Keratinocyte (primary cell): ENCODE results near the gene ERC1. TPM values are rescaled to one million over a fixed set of nuclear protein-coding genes. Genes with fewer than 3 reads are reported as not detected.

Experiments used
- DNase-seq: peaks from one replicate; pipeline ENCODE4 v3.0.0-alpha.2; 2011; ENCODE audit warnings: low read depth, missing footprints, low spot score
- FAIRE-seq: peaks from 2 replicates; lab custom pipeline; 2011; peaks lifted over from hg19 to GRCh38; lab: Jason Lieb, UNC
- H2AFZ ChIP-seq: 2 replicates; pipeline ENCODE4 v1.6.0; 2012; ENCODE audit warnings: low read length, control low read depth, inconsistent platforms; ENCODE audit not compliant: control insufficient read depth
- H3K27ac ChIP-seq: 2 replicates; pipeline ENCODE4 v1.5.1; 2011; ENCODE audit warnings: low read length; ENCODE audit not compliant: control insufficient read depth, insufficient read depth
- H3K27me3 ChIP-seq: 3 replicates; pipeline ENCODE4 v1.6.0; 2011; ENCODE audit warnings: low read length; ENCODE audit not compliant: control insufficient read depth, insufficient read depth; ENCODE audit errors: extremely low read depth
- H3K36me3 ChIP-seq, 2 experiments: 2 replicates in 1 of 2; 3 replicates in 1 of 2; pipeline ENCODE4 v1.5.1; 2011; ENCODE audit warnings: low read length in 2 of 2, mild to moderate bottlenecking in 1 of 2; ENCODE audit not compliant: control insufficient read depth in 2 of 2, insufficient read depth in 2 of 2; ENCODE audit errors: extremely low read depth in 1 of 2
- H3K4me1 ChIP-seq: 3 replicates; pipeline ENCODE4 v1.5.1; 2011; ENCODE audit warnings: low read length; ENCODE audit not compliant: control insufficient read depth, insufficient read depth; ENCODE audit errors: extremely low read depth
- H3K4me2 ChIP-seq: 3 replicates; pipeline ENCODE4 v1.6.0; 2011; ENCODE audit warnings: low read depth, low read length; ENCODE audit not compliant: control insufficient read depth, insufficient read depth; ENCODE audit errors: extremely low read depth
- H3K4me3 ChIP-seq, 3 experiments: fragments of 200-600 bp in 1 of 3; sonication (generic) in 1 of 3; 2 replicates in 2 of 3; 3 replicates in 1 of 3; pipeline ENCODE4 v1.5.1; 2011 to 2016; ENCODE audit warnings: low read length in 3 of 3, mild to moderate bottlenecking in 3 of 3, control low read depth in 2 of 3, inconsistent platforms in 1 of 3, low read depth in 1 of 3, mixed read lengths in 1 of 3, mixed run types in 1 of 3, moderate library complexity in 1 of 3; ENCODE audit not compliant: control insufficient read depth in 2 of 3, insufficient read depth in 2 of 3; ENCODE audit errors: extremely low read depth in 1 of 3
- H3K79me2 ChIP-seq: 2 replicates; pipeline ENCODE4 v1.6.0; 2012; ENCODE audit warnings: low read length; ENCODE audit not compliant: control insufficient read depth, insufficient read depth
- H3K9ac ChIP-seq: 3 replicates; pipeline ENCODE4 v1.6.0; 2011; ENCODE audit warnings: low read length; ENCODE audit not compliant: control insufficient read depth, insufficient read depth; ENCODE audit errors: extremely low read depth
- H3K9me1 ChIP-seq: 3 replicates; pipeline ENCODE4 v1.6.0; 2011; ENCODE audit warnings: low read length; ENCODE audit not compliant: control insufficient read depth, insufficient read depth; ENCODE audit errors: extremely low read depth
- H3K9me3 ChIP-seq: 2 replicates; pipeline ENCODE4 v1.5.1; 2012; ENCODE audit warnings: low read depth, low read length; ENCODE audit not compliant: control insufficient read depth
- H4K20me1 ChIP-seq: 3 replicates; pipeline ENCODE4 v1.6.0; 2011; ENCODE audit warnings: low read length; ENCODE audit not compliant: control insufficient read depth, insufficient read depth; ENCODE audit errors: extremely low read depth
- EZH2 ChIP-seq: IDR thresholded peaks from one replicate; pipeline ENCODE4 v1.6.1; 2012; ENCODE audit warnings: inconsistent platforms, mild to moderate bottlenecking, low read length, moderate library complexity
- dilution Hi-C: fragments of 300-500 bp; cut with MboI; formaldehyde crosslinking; loops from one replicate; pipeline ENCODE4 v1.7.0; 2020; ENCODE audit warnings: low sequenced_read_pairs; ENCODE audit not compliant: extremely low pct_ligation_motif_present
- polyA plus RNA-seq, 5 experiments: library from polyadenylated mRNA; depleted of rRNA in 3 of 5; stranded (reverse) in 3 of 5; stranded (forward) in 1 of 5; unstranded in 1 of 5; fragments of >200 nt; gene quantifications; 1 replicate in 1 of 5; 2 replicates in 3 of 5; 3 replicates in 1 of 5; pipeline versions ENCODE4 v1.2.1 to v1.2.3, GENCODE V29; 2011 to 2012; ENCODE audit warnings: missing spikeins in 2 of 5, low read depth in 1 of 5, low replicate concordance in 1 of 5
- TF ChIP-seq, protein P1 (sequence below), 3 experiments: IDR thresholded peaks in 1 of 3; conservative IDR thresholded peaks in 1 of 3; optimal IDR thresholded peaks in 1 of 3; 2 replicates in 2 of 3; 3 replicates in 1 of 3; pipeline versions ENCODE3 to v1.5.1; 2011; ENCODE audit warnings: low read length in 3 of 3, mild to moderate bottlenecking in 3 of 3, moderate library complexity in 2 of 3, control low read depth in 1 of 3, inconsistent platforms in 1 of 3; ENCODE audit not compliant: insufficient read depth in 2 of 3; ENCODE audit errors: extremely low read depth in 1 of 3

The ERC1 gene
- polyA plus RNA-seq, 1 donor (not counting 4 experiments of a cell fraction or from before 2014, with no cell fraction given), result 16.1 TPM

DNA sequence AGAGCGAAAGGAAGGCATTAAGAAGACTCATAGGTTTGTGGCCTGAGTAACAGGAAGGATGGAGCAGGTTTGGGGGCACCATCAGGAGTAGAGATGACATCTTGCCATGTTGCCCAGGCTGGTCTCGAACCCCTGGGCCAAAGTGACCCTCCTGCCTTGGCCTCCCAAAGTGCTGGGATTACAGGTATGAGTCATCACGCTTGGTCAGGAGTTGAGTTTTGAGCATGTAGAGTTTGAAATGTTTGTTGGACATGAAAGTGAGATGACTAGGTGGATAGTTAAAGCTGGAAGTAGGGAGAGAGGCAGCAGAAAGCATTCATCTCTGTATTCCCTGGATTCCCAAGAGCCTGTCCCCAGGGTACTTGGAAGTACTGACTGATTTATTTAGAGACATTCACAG, 112.6 kb downstream of the ERC1 start:
- FAIRE-seq (no peak), DNase-seq (no peak)
- H3K4me1 ChIP-seq, result no peaks in the 10 kb centered on the region
- H3K79me2 ChIP-seq, result peaks cover 41% of the 10 kb centered on the region
- peaks cover 0 to 4% of the 10 kb centered on the region in 2 experiments for H3K36me3 ChIP-seq
- H3K4me2 ChIP-seq, result no peak overlapping the region
- H4K20me1 ChIP-seq, result peaks cover 3% of the 10 kb centered on the region
- no peaks in the 10 kb centered on the region for H3K9me3 ChIP-seq
- H3K9ac ChIP-seq, result no peak overlapping the region
- no peaks in the 10 kb centered on the region for H3K27me3 ChIP-seq
- H3K4me3 ChIP-seq, result no peak overlapping the region
- H3K9me1 ChIP-seq, result peaks cover 2% of the 10 kb centered on the region
- H2AFZ ChIP-seq, result no peak overlapping the region
- dilution Hi-C loops, result no loop called here
- TF ChIP-seq, protein P1, sequence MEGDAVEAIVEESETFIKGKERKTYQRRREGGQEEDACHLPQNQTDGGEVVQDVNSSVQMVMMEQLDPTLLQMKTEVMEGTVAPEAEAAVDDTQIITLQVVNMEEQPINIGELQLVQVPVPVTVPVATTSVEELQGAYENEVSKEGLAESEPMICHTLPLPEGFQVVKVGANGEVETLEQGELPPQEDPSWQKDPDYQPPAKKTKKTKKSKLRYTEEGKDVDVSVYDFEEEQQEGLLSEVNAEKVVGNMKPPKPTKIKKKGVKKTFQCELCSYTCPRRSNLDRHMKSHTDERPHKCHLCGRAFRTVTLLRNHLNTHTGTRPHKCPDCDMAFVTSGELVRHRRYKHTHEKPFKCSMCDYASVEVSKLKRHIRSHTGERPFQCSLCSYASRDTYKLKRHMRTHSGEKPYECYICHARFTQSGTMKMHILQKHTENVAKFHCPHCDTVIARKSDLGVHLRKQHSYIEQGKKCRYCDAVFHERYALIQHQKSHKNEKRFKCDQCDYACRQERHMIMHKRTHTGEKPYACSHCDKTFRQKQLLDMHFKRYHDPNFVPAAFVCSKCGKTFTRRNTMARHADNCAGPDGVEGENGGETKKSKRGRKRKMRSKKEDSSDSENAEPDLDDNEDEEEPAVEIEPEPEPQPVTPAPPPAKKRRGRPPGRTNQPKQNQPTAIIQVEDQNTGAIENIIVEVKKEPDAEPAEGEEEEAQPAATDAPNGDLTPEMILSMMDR (optimal IDR thresholded peaks at IDR 0.05 in 1 of 3, IDR thresholded peaks at IDR 0.05 in 1 of 3, conservative IDR thresholded peaks at IDR 0.05 in 1 of 3; ENCODE audit: extremely low read depth in 1 of 3, insufficient read depth in 2 of 3, low read length in 3 of 3), result no peak
- TF ChIP-seq EZH2, result no peak
- H3K27ac ChIP-seq, result no peak overlapping the region

DNA sequence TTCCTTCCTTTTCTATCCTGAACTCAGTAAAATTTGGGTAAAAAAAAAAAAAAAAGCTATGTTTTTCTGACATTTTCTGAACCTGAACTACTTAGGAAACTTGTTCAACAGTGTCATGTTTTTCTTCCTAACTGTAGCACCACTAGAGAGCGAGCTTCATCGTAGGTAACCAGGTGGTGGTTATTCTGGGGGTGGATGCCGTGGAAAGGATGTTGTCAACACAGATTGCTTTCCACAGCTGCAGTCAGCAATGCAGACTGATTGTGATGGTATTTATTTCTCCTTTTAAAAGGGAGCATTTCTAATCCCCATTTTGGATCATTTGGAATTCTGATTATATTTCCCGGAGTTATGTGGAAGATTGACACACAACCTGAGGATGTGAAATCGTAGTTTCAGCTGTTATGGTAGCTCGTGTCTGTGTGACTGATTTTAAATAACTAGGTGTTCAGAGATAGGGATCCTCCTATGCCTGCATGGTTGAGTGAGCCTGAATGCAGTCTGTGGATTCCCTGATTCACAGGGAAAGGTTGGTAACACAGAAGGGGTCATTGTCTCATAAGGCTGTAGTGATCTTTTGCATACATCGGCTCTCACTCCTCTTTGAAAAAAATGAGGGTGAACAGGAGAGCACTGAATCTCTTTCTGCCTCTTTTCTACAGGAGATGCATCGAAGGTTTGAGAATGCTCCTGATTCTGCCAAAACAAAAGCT, 113.2 kb downstream of the ERC1 start:
- FAIRE-seq (no peak), DNase-seq (no peak)
- peaks cover 36% of the 10 kb centered on the region for H3K79me2 ChIP-seq

More for the DNA sequence above, 113.2 kb downstream of the ERC1 start:
- no peaks in the 10 kb centered on the region for H3K27me3 ChIP-seq
- no peaks in the 10 kb centered on the region for H3K9me3 ChIP-seq
- TF ChIP-seq, protein P1 (optimal IDR thresholded peaks at IDR 0.05 in 1 of 3, IDR thresholded peaks at IDR 0.05 in 1 of 3, conservative IDR thresholded peaks at IDR 0.05 in 1 of 3; ENCODE audit: extremely low read depth in 1 of 3, insufficient read depth in 2 of 3, low read length in 3 of 3), result no peak
- TF ChIP-seq EZH2, result no peak
- dilution Hi-C loops, result no loop called here
- no peak overlapping the region for H3K4me2 ChIP-seq
- no peak overlapping the region for H3K4me3 ChIP-seq
- H3K4me1 ChIP-seq, result no peaks in the 10 kb centered on the region
- no peak overlapping the region for H2AFZ ChIP-seq
- peaks cover 2% of the 10 kb centered on the region for H3K9me1 ChIP-seq
- peaks cover 3% of the 10 kb centered on the region for H4K20me1 ChIP-seq
- peaks cover 0 to 4% of the 10 kb centered on the region in 2 experiments for H3K36me3 ChIP-seq
- no peak overlapping the region for H3K9ac ChIP-seq
- no peak overlapping the region for H3K27ac ChIP-seq
